NCI-H2227 (cell line): ENCODE results near the gene GRIP1.
"Not testable (repeated sequence)": the region's sequence is repeated elsewhere in the genome, so short reads cannot be mapped to it uniquely, and the experiment has no call there.

Source experiments
- DNase-seq: peaks from one replicate; lab custom pipeline; 2025; ENCODE audit not compliant: unreplicated experiment; lab: John Stamatoyannopoulos, UW

GRIP1 gene

GRCh38 chr12:66345212-66345611 lies 333.7 kb downstream of the GRIP1 start:
- no peak for DNase-seq

GRCh38 chr12:66341126-66341525 lies 337.8 kb downstream of the GRIP1 start:
- no peak for DNase-seq

- DNase-seq, result no peak
These were observed 338.7 kb downstream of the GRIP1 start for GRCh38 chr12:66340131-66340530.

- no peak for DNase-seq
These were observed 341.4 kb downstream of the GRIP1 start for GRCh38 chr12:66337381-66338010.

GRCh38 chr12:66335746-66336145 lies 343.1 kb downstream of the GRIP1 start:
- DNase-seq, result no peak

- no peak for DNase-seq
These were observed 347.1 kb downstream of the GRIP1 start for GRCh38 chr12:66331814-66332213.

- DNase-seq, result no peak
These were observed 347.9 kb downstream of the GRIP1 start for GRCh38 chr12:66331016-66331415.

GRCh38 chr12:66329941-66330340 lies 348.9 kb downstream of the GRIP1 start:
- no peak for DNase-seq

- DNase-seq, result no peak
These were observed 355.9 kb downstream of the GRIP1 start for GRCh38 chr12:66323017-66323416.

GRCh38 chr12:66321435-66321834 lies 357.4 kb downstream of the GRIP1 start:
- no peak for DNase-seq

- DNase-seq, result no peak
These were observed 357.9 kb downstream of the GRIP1 start for GRCh38 chr12:66320996-66321395.

GRCh38 chr12:66319266-66319954 lies 359.5 kb downstream of the GRIP1 start:
- DNase-seq, result no peak

GRCh38 chr12:66314278-66314677 lies 364.6 kb downstream of the GRIP1 start:
- DNase-seq, result no peak

GRCh38 chr12:66312189-66312588 lies 366.7 kb downstream of the GRIP1 start:
- no peak for DNase-seq

GRCh38 chr12:66309606-66310005 lies 369.3 kb downstream of the GRIP1 start:
- no peak for DNase-seq

GRCh38 chr12:66304296-66304900 lies 374.5 kb downstream of the GRIP1 start:
- DNase-seq, result no peak

GRCh38 chr12:66303316-66303804 lies 375.5 kb downstream of the GRIP1 start:
- not testable (repeated sequence) for DNase-seq

GRCh38 chr12:66302827-66303169 lies 376.1 kb downstream of the GRIP1 start:
- DNase-seq, result no peak

GRCh38 chr12:66301944-66302826 lies 376.7 kb downstream of the GRIP1 start, which contains the start of gene HELB:
TSS of gene HELB (plus strand) at chr12:66302493. CDS start at chr12:66302604, 111 bp downstream.
- DNase-seq, result peak; percentile 96

- DNase-seq, result no peak
These were observed 381.0 kb downstream of the GRIP1 start for GRCh38 chr12:66297923-66298322.
